NCI-H460 (cell line): ENCODE data around the gene RPL9. TPM values are rescaled to one million over a fixed set of nuclear protein-coding genes. Genes with fewer than 3 reads are reported as not detected.
"Not testable (repeated sequence)": the region's sequence is repeated elsewhere in the genome, so short reads cannot be mapped to it uniquely, and the experiment has no call there.

Experiments used
- DNase-seq: peaks from one replicate; pipeline ENCODE4 v3.0.0-alpha.2; 2016; ENCODE audit warnings: low read depth; ENCODE audit errors: extremely low read depth
- total RNA-seq: library from RNA; depleted of rRNA; stranded (reverse); fragments of >200 nt; shearing (Covaris generic); gene quantifications from 2 replicates; pipeline ENCODE4 v1.2.3, GENCODE V29; 2014

The RPL9 gene
- total RNA-seq, 1 experiment from 2014 or later, result 7,046 TPM

GRCh38 chr4:39467464-39467863 lies 8.7 kb upstream of the RPL9 start:
- DNase-seq, result no peak

- DNase-seq, result no peak
Observed at GRCh38 chr4:39466747-39467146, 8.0 kb upstream of the RPL9 start.

- DNase-seq, result peak; percentile 81
Observed at GRCh38 chr4:39464886-39465501, 6.3 kb upstream of the RPL9 start.

- DNase-seq, result not testable (repeated sequence)
Observed at GRCh38 chr4:39458161-39458504, 589 bp downstream of the RPL9 start.

GRCh38 chr4:39456946-39457763 lies 1.6 kb downstream of the RPL9 start:
- no peak for DNase-seq

GRCh38 chr4:39455486-39455885 lies 3.2 kb downstream of the RPL9 start:
- DNase-seq, result no peak

GRCh38 chr4:39453738-39454137 lies 5.0 kb downstream of the RPL9 start:
- no peak for DNase-seq

- DNase-seq, result no peak
Observed at GRCh38 chr4:39452860-39453587, 5.7 kb downstream of the RPL9 start.

GRCh38 chr4:39452153-39452859 lies 6.4 kb downstream of the RPL9 start:
- no peak for DNase-seq

- DNase-seq, result no peak
Observed at GRCh38 chr4:39451423-39452023, 7.2 kb downstream of the RPL9 start.

- no peak for DNase-seq
Observed at GRCh38 chr4:39450618-39451017, 8.1 kb downstream of the RPL9 start.

- DNase-seq, result no peak
Observed at GRCh38 chr4:39446842-39447573, 11.7 kb downstream of the RPL9 start.

- no peak for DNase-seq
Observed at GRCh38 chr4:39446483-39446841, 12.3 kb downstream of the RPL9 start.

- no peak for DNase-seq
Observed at GRCh38 chr4:39442998-39443397, 15.7 kb downstream of the RPL9 start.

GRCh38 chr4:39441593-39441992 lies 17.1 kb downstream of the RPL9 start:
- DNase-seq, result no peak

- DNase-seq, result no peak
Observed at GRCh38 chr4:39435659-39436563, 22.8 kb downstream of the RPL9 start.

GRCh38 chr4:39433878-39434492 lies 24.7 kb downstream of the RPL9 start:
- no peak for DNase-seq

GRCh38 chr4:39429476-39430334 lies 29.0 kb downstream of the RPL9 start:
- no peak for DNase-seq
